NCI-H2029 (cell line): Measurements from ENCODE around the gene GNAI1.

Experiments
- DNase-seq: peaks from one replicate; lab custom pipeline; 2025; lab: John Stamatoyannopoulos, UW

GNAI1 gene

GRCh38 chr7:80134536-80135308, at the start of gene GNAI1:
Gene GNAI1, plus strand, starts transcription at chr7:80134831. Its CDS starts 330 bp downstream, at chr7:80135161.
- peak; percentile 42 for DNase-seq

- DNase-seq = no peak
Measured at GRCh38 chr7:80087051-80087770, 47.4 kb upstream of the GNAI1 start.

GRCh38 chr7:80087771-80088170, 46.9 kb upstream of the GNAI1 start:
- no peak for DNase-seq

DNA sequence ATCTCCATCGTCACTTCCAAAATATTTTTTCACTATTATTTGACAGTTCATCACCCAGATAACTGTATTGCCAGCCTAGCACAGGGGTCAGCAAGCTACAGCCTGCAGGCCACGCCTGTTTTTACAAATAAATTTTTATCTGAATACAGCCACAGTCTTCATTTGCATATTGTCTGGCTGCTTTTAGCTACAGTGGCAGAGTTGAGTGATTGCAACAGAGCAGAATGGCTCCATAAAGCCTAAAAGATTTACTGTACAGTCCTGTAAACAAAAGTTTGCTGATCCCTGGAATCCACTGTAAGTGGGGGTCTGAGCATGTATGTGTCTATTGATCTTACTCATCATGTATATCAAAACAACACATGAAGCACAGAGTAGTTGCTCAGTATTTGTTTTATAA, 45.9 kb upstream of the GNAI1 start:
- DNase-seq = no peak

DNA sequence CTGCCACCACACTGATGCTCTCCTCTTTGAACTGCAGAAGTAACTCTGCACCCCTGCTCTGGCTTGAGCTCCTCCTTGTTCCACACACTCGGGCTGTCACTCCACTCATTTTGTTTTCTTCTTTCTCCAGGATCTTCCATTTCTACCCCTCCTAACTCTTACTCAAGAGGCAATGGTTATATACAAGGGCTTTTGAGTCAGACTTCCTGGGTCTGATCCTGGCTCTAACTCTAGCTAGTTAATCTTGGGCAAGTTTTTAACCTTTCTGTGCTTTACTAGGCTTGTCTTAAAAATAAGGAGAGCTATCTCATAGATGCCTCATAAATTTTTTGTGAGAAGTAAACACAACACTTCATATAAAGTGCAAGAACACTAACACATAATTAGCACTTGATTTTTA, 45.3 kb upstream of the GNAI1 start:
- DNase-seq = no peak

- DNase-seq = no peak
Measured at GRCh38 chr7:80093349-80093748, 41.3 kb upstream of the GNAI1 start.

DNA sequence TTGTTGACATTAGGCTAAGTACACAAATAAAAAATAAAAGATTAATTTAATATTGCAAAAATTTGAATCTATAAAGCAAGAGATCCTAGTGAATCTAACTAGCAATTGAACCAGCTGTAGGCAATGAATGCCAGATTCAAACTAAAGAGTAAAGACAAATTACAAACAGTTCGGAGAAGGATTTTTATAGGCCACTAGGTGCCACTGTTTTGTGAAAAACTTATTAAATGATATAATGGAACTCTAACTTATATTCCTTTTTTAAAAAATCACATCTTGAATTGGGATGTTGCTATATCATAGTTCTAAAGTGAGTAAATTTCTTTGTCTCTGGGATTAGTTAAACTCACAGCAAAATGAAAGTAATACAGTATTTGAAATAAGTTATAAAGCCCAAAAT, 39.1 kb upstream of the GNAI1 start:
- no peak for DNase-seq

DNA sequence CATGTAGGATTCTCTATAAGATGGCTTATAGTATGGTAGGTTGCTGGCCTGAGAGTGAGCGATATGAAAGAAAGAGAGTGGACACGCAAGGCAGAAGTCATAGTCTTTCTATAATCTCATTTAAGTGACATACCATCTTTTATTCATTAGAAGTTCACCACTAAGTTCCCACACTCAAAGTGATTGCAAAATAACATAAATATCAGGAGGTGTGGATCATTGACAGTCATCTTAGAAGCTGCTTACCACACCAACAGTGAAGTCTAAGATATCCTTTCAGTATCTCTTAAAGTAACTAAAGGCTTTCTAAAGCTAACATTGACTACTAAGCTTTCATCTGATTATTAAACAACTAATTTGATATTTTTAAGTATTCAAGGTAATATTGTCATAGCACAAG, 36.9 kb upstream of the GNAI1 start:
- no peak for DNase-seq

- DNase-seq = no peak
Measured at GRCh38 chr7:80098795-80099194, 35.8 kb upstream of the GNAI1 start.

- DNase-seq = no peak
Measured at GRCh38 chr7:80100254-80100653, 34.4 kb upstream of the GNAI1 start.

GRCh38 chr7:80105701-80106408, 28.8 kb upstream of the GNAI1 start:
- no peak for DNase-seq

DNA sequence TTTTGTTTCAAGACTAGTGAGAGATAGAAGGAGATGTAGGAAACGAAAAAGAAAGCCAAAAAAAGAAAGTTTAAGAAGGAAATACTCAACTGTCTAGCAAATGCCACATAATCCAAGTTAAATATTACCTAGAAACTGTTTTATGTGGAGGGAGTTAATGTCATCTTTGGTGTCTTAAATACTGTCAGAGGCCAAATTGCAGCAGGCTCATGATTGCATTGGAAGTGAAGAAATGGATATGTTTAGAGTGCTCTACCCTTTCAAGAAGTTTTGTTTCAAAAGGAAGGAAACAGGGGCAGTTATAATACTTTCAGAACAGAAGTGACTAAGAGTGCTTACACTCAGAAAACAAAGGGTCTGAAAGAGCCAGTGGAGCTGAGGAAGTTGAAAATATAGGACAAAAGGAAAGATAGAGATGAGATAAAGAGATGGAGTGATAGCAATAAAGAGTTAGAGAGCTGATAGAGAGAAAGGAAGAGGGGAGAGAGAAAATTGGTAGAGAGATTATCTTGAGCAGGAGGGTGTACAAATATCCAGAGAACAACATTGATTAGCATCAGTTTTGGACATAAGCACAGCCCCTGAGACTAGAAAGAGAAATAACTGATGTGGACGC, 28.0 kb upstream of the GNAI1 start:
- no peak for DNase-seq

- no peak for DNase-seq
Measured at GRCh38 chr7:80107278-80107677, 27.4 kb upstream of the GNAI1 start.

- DNase-seq = no peak
Measured at GRCh38 chr7:80110376-80110775, 24.3 kb upstream of the GNAI1 start.

GRCh38 chr7:80114159-80114558, 20.5 kb upstream of the GNAI1 start:
- no peak for DNase-seq

- DNase-seq = no peak
Measured at GRCh38 chr7:80124526-80125264, 9.9 kb upstream of the GNAI1 start.

- peak; percentile 44 for DNase-seq
Measured at GRCh38 chr7:80127412-80128160, 7.0 kb upstream of the GNAI1 start.

DNA sequence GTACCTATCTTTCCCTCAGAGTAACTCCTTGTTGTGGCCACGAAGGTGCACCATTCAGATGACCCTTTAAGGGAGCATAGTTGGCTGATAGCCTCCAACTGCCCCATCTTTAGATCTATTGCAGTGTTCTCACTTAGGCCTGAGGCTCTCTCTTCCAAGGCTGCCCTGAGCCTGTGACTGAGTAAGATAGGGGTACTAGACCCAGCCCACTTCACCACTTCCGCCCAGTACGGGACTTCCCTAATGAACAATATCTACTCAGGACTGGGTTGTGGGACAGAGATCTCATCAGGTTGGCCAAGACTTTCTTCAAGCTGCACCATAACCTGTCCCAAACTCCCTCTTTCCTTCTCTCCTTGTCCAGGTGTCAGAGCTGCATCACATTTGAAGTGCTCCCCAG, 5.7 kb upstream of the GNAI1 start:
- DNase-seq = no peak

DNA sequence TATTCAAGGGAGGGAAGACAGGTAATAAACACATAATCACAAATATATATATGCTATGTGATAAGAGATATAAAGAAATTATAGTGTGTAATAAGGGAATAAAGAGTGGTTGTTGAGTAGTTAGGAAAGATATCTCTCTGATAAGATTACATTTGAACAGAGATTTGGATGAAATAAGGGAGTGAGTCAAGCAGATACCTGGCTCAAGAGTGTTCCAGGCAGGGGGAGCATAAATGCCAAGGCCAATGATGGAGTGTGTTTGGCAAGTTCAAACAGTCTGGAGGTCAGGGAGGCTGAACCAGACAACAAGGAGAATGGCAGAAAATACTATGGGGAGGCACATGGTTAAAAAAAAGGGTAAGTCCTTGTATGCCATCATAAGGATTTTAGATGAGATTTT, 4.8 kb upstream of the GNAI1 start:
- no peak for DNase-seq

- no peak for DNase-seq
Measured at GRCh38 chr7:80131675-80132435, 2.8 kb upstream of the GNAI1 start.
